Measurements from ENCODE around the gene LRRC74A.

The LRRC74A gene

GRCh38 chr14:76826122-76826521 is at the start of gene LRRC74A:
TSS of gene LRRC74A (plus strand) at chr14:76826408. CDS start at chr14:76826698, 290 bp downstream.
- no peak for DNase-seq (ENCODE audit: low read depth)
- no peak within 1 kb of the TSS for H3K4me3 ChIP-seq (ENCODE audit: control insufficient read depth, low read depth, low read length)
- no peak for TF ChIP-seq CTCF (IDR thresholded peaks at IDR 0.05; ENCODE audit: control insufficient read depth, insufficient read depth, low read depth, low read length, missing control alignments)

- H3K4me3 ChIP-seq (ENCODE audit: control insufficient read depth, low read depth, low read length) = no peak overlapping the region
- no peak for DNase-seq (ENCODE audit: low read depth)
- TF ChIP-seq CTCF (IDR thresholded peaks at IDR 0.05; ENCODE audit: control insufficient read depth, insufficient read depth, low read depth, low read length, missing control alignments) = no peak
Observed at GRCh38 chr14:76776428-76777251, 49.6 kb upstream of the LRRC74A start.

GRCh38 chr14:76777721-76778120 is 48.5 kb upstream of the LRRC74A start:
- TF ChIP-seq CTCF (IDR thresholded peaks at IDR 0.05; ENCODE audit: control insufficient read depth, insufficient read depth, low read depth, low read length, missing control alignments) = no peak
- DNase-seq (ENCODE audit: low read depth) = no peak
- H3K4me3 ChIP-seq (ENCODE audit: control insufficient read depth, low read depth, low read length) = no peak overlapping the region

GRCh38 chr14:76778546-76779215 is 47.5 kb upstream of the LRRC74A start:
- no peak for TF ChIP-seq CTCF (IDR thresholded peaks at IDR 0.05; ENCODE audit: control insufficient read depth, insufficient read depth, low read depth, low read length, missing control alignments)

GRCh38 chr14:76779221-76780057 is 46.8 kb upstream of the LRRC74A start:
- no peak for DNase-seq (ENCODE audit: low read depth)
- TF ChIP-seq CTCF (IDR thresholded peaks at IDR 0.05; ENCODE audit: control insufficient read depth, insufficient read depth, low read depth, low read length, missing control alignments) = no peak
- no peak overlapping the region for H3K4me3 ChIP-seq (ENCODE audit: control insufficient read depth, low read depth, low read length)

More at GRCh38 chr14:76778546-76779215, 47.5 kb upstream of the LRRC74A start:
- H3K4me3 ChIP-seq (ENCODE audit: control insufficient read depth, low read depth, low read length) = no peak overlapping the region
- DNase-seq (ENCODE audit: low read depth) = no peak

GRCh38 chr14:76780058-76780345 is 46.2 kb upstream of the LRRC74A start:
- TF ChIP-seq CTCF (IDR thresholded peaks at IDR 0.05; ENCODE audit: control insufficient read depth, insufficient read depth, low read depth, low read length, missing control alignments) = no peak
- no peak overlapping the region for H3K4me3 ChIP-seq (ENCODE audit: control insufficient read depth, low read depth, low read length)
- DNase-seq (ENCODE audit: low read depth) = no peak
